IMR-90 (cell line): ENCODE measurements around the gene PLA2G2C. TPM values are rescaled to one million over a fixed set of nuclear protein-coding genes. Genes with fewer than 3 reads are reported as not detected.
"Not testable (repeated sequence)": the region's sequence is repeated elsewhere in the genome, so short reads cannot be mapped to it uniquely, and the experiment has no call there.

Experiments
- ATAC-seq: fragments of 200-7000 bp; cut with Tn5 transposase; 2 replicates; pipeline ENCODE4 v1.9.1; 2020; ENCODE audit warnings: low read depth, mild to moderate bottlenecking, moderate library complexity
- BruUV-seq: library from RNA; stranded (reverse); fragments of 400-500 nt; replicated peaks from 2 replicates; lab custom pipeline; 2021; lab: Mats Ljungman, UMichigan
- CTCF ChIA-PET: fragments of 300-600 bp; formaldehyde crosslinking; extraction: SDS; loops from one replicate; lab custom pipeline; 2021; ENCODE audit warnings: antibody characterized with exemption; lab: Yijun Ruan, JAX
- POLR2A ChIA-PET: fragments of 300-600 bp; sonication (Branson Sonifier 250); formaldehyde crosslinking; loops from one replicate; lab custom pipeline; 2022; ENCODE audit warnings: antibody characterized with exemption; ENCODE audit not compliant: unreplicated experiment; lab: Charles Lee
- DNase-seq: peaks from one replicate; pipeline ENCODE4 v3.0.0; 2013
- H2AFZ ChIP-seq: replicated peaks from 2 replicates; pipeline ENCODE3; 2013; ENCODE audit warnings: low read length, mild to moderate bottlenecking; ENCODE audit not compliant: poor library complexity
- H2AK5ac ChIP-seq: 2 replicates; pipeline ENCODE4 v1.6.1; 2013; ENCODE audit warnings: low read depth, low read length, inconsistent platforms
- H2AK9ac ChIP-seq: replicated peaks from 2 replicates; pipeline ENCODE3; 2013; ENCODE audit warnings: mild to moderate bottlenecking, low read depth, low read length, moderate library complexity; ENCODE audit not compliant: poor library complexity
- H2BK120ac ChIP-seq: 2 replicates; pipeline ENCODE4 v1.6.1; 2013; ENCODE audit warnings: low read depth, low read length, inconsistent platforms
- H2BK15ac ChIP-seq: 3 replicates; pipeline ENCODE4 v1.6.1; 2013; ENCODE audit warnings: low read depth, low read length, inconsistent platforms
- H2BK20ac ChIP-seq: 2 replicates; pipeline ENCODE4 v1.6.1; 2013; ENCODE audit warnings: low read depth, mild to moderate bottlenecking, inconsistent platforms, low read length, moderate library complexity
- H2BK5ac ChIP-seq: 2 replicates; pipeline ENCODE4 v1.6.1; 2013; ENCODE audit warnings: mild to moderate bottlenecking, low read depth, low read length, inconsistent platforms; ENCODE audit not compliant: poor library complexity, severe bottlenecking
- H3K14ac ChIP-seq: replicated peaks from 2 replicates; pipeline ENCODE4 v1.6.1; 2013; ENCODE audit warnings: low read depth, low read length, inconsistent platforms
- H3K18ac ChIP-seq: 2 replicates; pipeline ENCODE4 v1.6.1; 2013; ENCODE audit warnings: low read depth, low read length, control low read depth
- H3K23ac ChIP-seq: 2 replicates; pipeline ENCODE4 v1.6.1; 2013; ENCODE audit warnings: low read depth, low read length, inconsistent platforms
- H3K27ac ChIP-seq: 2 replicates; pipeline ENCODE4 v1.5.1; 2013; ENCODE audit warnings: mild to moderate bottlenecking, control low read depth, low read length; ENCODE audit not compliant: insufficient read depth
- H3K27me3 ChIP-seq: 2 replicates; pipeline ENCODE4 v1.6.1; 2013; ENCODE audit warnings: low read length; ENCODE audit not compliant: control insufficient read depth, insufficient read depth
- H3K36me3 ChIP-seq: 2 replicates; pipeline ENCODE4 v1.6.1; 2013; ENCODE audit warnings: low read length, mixed read lengths; ENCODE audit not compliant: control insufficient read depth, insufficient read depth
- H3K4ac ChIP-seq: 2 replicates; pipeline ENCODE4 v1.6.1; 2013; ENCODE audit warnings: low read depth, low read length, inconsistent platforms
- H3K4me1 ChIP-seq: 2 replicates; pipeline ENCODE4 v1.6.1; 2013; ENCODE audit warnings: low read length, mixed read lengths; ENCODE audit not compliant: control insufficient read depth, insufficient read depth
- H3K4me2 ChIP-seq: 2 replicates; pipeline ENCODE4 v1.6.1; 2013; ENCODE audit warnings: low read depth, mild to moderate bottlenecking, control low read depth, low read length, moderate library complexity
- H3K4me3 ChIP-seq: 2 replicates; pipeline ENCODE4 v1.5.1; 2013; ENCODE audit warnings: low read depth, mild to moderate bottlenecking, control low read depth, low read length, moderate library complexity; ENCODE audit not compliant: insufficient read depth
- H3K56ac ChIP-seq: 2 replicates; pipeline ENCODE4 v1.6.1; 2013; ENCODE audit warnings: low read length, inconsistent platforms; ENCODE audit not compliant: insufficient read depth; ENCODE audit errors: extremely low read depth
- H3K79me1 ChIP-seq, 2 experiments: 2 replicates each; pipeline ENCODE4 v1.6.1; 2013; ENCODE audit warnings: low read length in 2 of 2, inconsistent platforms in 1 of 2, low read depth in 1 of 2
- H3K9ac ChIP-seq: 2 replicates; pipeline ENCODE4 v1.6.1; 2013; ENCODE audit warnings: low read depth, low read length, control low read depth
- H3K9me1 ChIP-seq: 2 replicates; pipeline ENCODE4 v1.6.1; 2013; ENCODE audit warnings: low read length, inconsistent platforms; ENCODE audit not compliant: insufficient read depth
- H3K9me3 ChIP-seq: 2 replicates; pipeline ENCODE4 v1.6.1; 2013; ENCODE audit warnings: low read length; ENCODE audit not compliant: control insufficient read depth, insufficient read depth
- H4K20me1 ChIP-seq: 2 replicates; pipeline ENCODE4 v1.6.1; 2013; ENCODE audit warnings: low read length, inconsistent platforms; ENCODE audit not compliant: insufficient read depth
- H4K5ac ChIP-seq: 2 replicates; pipeline ENCODE4 v1.6.1; 2013; ENCODE audit warnings: mild to moderate bottlenecking, low read depth, low read length, control low read depth
- H4K8ac ChIP-seq, 2 experiments: 2 replicates each; pipeline ENCODE4 v1.6.1; 2013; ENCODE audit warnings: low read depth in 2 of 2, low read length in 2 of 2, control low read depth in 1 of 2, inconsistent platforms in 1 of 2
- H4K91ac ChIP-seq: 2 replicates; pipeline ENCODE4 v1.6.1; 2013; ENCODE audit warnings: low read depth, low read length, inconsistent platforms; ENCODE audit not compliant: insufficient read depth
- CHD1 ChIP-seq: IDR thresholded peaks from 2 replicates; pipeline ENCODE4 v1.6.1; 2012; ENCODE audit warnings: low read depth, low read length, improper control_type of control experiment
- MAFK ChIP-seq: IDR thresholded peaks from 2 replicates; pipeline ENCODE4 v1.6.1; 2012; ENCODE audit warnings: low read depth, low read length, improper control_type of control experiment
- MXI1 ChIP-seq: IDR thresholded peaks from 2 replicates; pipeline ENCODE4 v1.6.1; 2012; ENCODE audit warnings: low read depth, mild to moderate bottlenecking, low read length, moderate library complexity, borderline replicate concordance
- RAD21 ChIP-seq: IDR thresholded peaks from 2 replicates; pipeline ENCODE4 v1.6.1; 2012; ENCODE audit warnings: low read length, improper control_type of control experiment
- RFX5 ChIP-seq: IDR thresholded peaks from 2 replicates; pipeline ENCODE4 v1.8.0; 2012; ENCODE audit warnings: low read depth, mild to moderate bottlenecking, low read length, moderate library complexity
- SMC3 ChIP-seq: fragments of 150-350 bp; IDR thresholded peaks from 2 replicates; pipeline ENCODE4 v1.6.1; 2016; ENCODE audit warnings: low read depth, mild to moderate bottlenecking, antibody characterized with exemption, low read length, moderate library complexity
- WGBS, 2 experiments: methylation state at CpG; one replicate each; pipeline versions ENCODE4 v1.1.5 to v1.1.7; 2013; ENCODE audit warnings: missing lambda C conversion rate in 2 of 2; ENCODE audit not compliant: insufficient read length in 1 of 2; ENCODE audit errors: extremely low coverage in 2 of 2; 5-methylcytosine and 5-hydroxymethylcytosine counted together
- dilution Hi-C: fragments of 300-500 bp; cut with HindIII; formaldehyde crosslinking; loops from one replicate; pipeline ENCODE4 v1.14.3; 2018; ENCODE audit warnings: low sequenced_read_pairs; ENCODE audit not compliant: unreplicated experiment
- in situ Hi-C: fragments of 300-500 bp; cut with MboI; formaldehyde crosslinking; loops from 3 replicates; pipeline ENCODE4 v1.14.3; 2019; ENCODE audit warnings: low sequenced_read_pairs, inconsistent platforms, mixed read lengths
- intact Hi-C: fragments of 100-400 bp; cut with micrococcal nuclease; formaldehyde crosslinking; loops from 2 replicates; pipeline ENCODE4 v1.10.0; 2022
- polyA plus RNA-seq, 3 experiments: library from polyadenylated mRNA; depleted of rRNA; stranded (reverse); fragments of >200 nt; gene quantifications; 2 replicates each; pipeline ENCODE4 v1.2.3, GENCODE V29; 2012; ENCODE audit warnings: low replicate concordance in 1 of 3
- total RNA-seq: library from RNA; depleted of rRNA; stranded (reverse); fragments of >200 nt; gene quantifications from 2 replicates; pipeline ENCODE4 v1.2.3, GENCODE V29; 2012

Gene PLA2G2C
- total and polyA plus RNA-seq, 2 of the 4 experiments (the other 2 are of a cell fraction): not detected

DNA sequence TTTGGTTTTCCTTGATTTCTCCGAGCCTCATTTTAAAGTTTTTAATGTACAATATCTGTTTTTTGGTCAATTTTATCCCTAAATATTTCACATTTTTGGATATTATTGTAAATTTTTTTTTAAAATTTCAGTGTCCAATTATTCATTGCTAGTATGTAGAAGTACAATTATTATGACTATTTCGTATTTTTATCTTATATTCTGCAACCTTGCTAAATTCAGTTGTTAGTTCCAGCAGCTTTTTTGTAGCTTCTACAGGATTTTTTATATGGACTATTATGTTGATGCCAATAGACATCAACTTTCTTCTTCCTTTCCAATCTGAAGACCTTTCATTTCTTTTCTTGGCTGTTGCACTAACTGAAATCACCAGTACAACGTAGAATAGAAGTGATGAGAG, 51.3 kb downstream of the PLA2G2C start:
- DNase-seq: no peak
- ChIA-PET POLR2A (no interaction called here), CTCF (no interaction called here)
- Histone ChIP-seq H3K4me2 (no peak overlapping the region), H2AFZ (no peak overlapping the region), H3K4me1 (no peaks in the 10 kb centered on the region), H2BK5ac (no peak overlapping the region), H4K8ac (no peak overlapping the region), H2BK20ac (no peak overlapping the region), H3K4me3 (no peak overlapping the region), H3K23ac (no peak overlapping the region), H2BK120ac (no peak overlapping the region), H3K4ac (no peak overlapping the region), H3K27me3 (peaks cover 1% of the 10 kb centered on the region; the same call in 1 of the 2 replicates), H4K5ac (no peak overlapping the region), H3K9me1 (no peaks in the 10 kb centered on the region), H3K9me3 (no peaks in the 10 kb centered on the region), H3K79me1 (no peaks in the 10 kb centered on the region), H3K14ac (no peak overlapping the region), H4K91ac (no peak overlapping the region), H2BK15ac (no peak overlapping the region), H3K56ac (no peak overlapping the region), H2AK9ac (no peak overlapping the region), H2AK5ac (no peak overlapping the region), H4K20me1 (no peaks in the 10 kb centered on the region), H3K36me3 (no peaks in the 10 kb centered on the region), H3K18ac (no peak overlapping the region), H3K9ac (no peak overlapping the region), H3K27ac (no peak overlapping the region)
- dilution Hi-C loops: no loop called here
- no TSS peak for BruUV-seq
- in situ Hi-C loops: no loop called here
- intact Hi-C loops: no loop called here
- WGBS, 2 experiments: no CpG with 5 or more reads among the region's 3 CpGs
- TF ChIP-seq RAD21 (no peak), SMC3 (no peak), MXI1 (no peak), CHD1 (no peak), RFX5 (no peak), MAFK (0 out of 2 replicates have a peak, but pooled peaks have one; percentile 10)
- no peak for ATAC-seq

GRCh38 chr1:20130518-20130917, 55.8 kb downstream of the PLA2G2C start:
- CTCF ChIA-PET, H3K4me1 ChIP-seq, POLR2A ChIA-PET, H3K14ac ChIP-seq, H2AK9ac ChIP-seq, H3K36me3 ChIP-seq, H3K27ac ChIP-seq, dilution Hi-C loops, H3K27me3 ChIP-seq, H3K23ac ChIP-seq, H3K9me3 ChIP-seq, H4K91ac ChIP-seq, DNase-seq, BruUV-seq, H3K4ac ChIP-seq, H4K20me1 ChIP-seq, H3K9me1 ChIP-seq, H2BK15ac ChIP-seq, H3K56ac ChIP-seq, in situ Hi-C loops, H4K8ac ChIP-seq, H2AFZ ChIP-seq, ATAC-seq, H3K79me1 ChIP-seq, H3K18ac ChIP-seq, H2BK5ac ChIP-seq, H3K9ac ChIP-seq, H2BK20ac ChIP-seq, intact Hi-C loops, H3K4me3 ChIP-seq, H2AK5ac ChIP-seq, H2BK120ac ChIP-seq, H3K4me2 ChIP-seq, H4K5ac ChIP-seq: not testable (repeated sequence)
- WGBS, 2 experiments: no CpG with 5 or more reads among the region's 3 CpGs
